HepG2 (cell line): ENCODE data around the gene ATP9A. TPM values are rescaled to one million over a fixed set of nuclear protein-coding genes. Genes with fewer than 3 reads are reported as not detected.

Source experiments
- CTCF ChIP-seq: sonication (generic); formaldehyde crosslinking; IDR thresholded peaks from 2 replicates; pipeline ENCODE4 v1.5.0; 2020; ENCODE audit warnings: mild to moderate bottlenecking, missing genetic modification reagents, moderate library complexity
- EP300 ChIP-seq, 3 experiments: sonication (generic) in 1 of 3; formaldehyde crosslinking in 1 of 3; IDR thresholded peaks; 2 replicates each; pipeline versions ENCODE4 v1.5.1 to v1.6.1; 2011 to 2020; ENCODE audit warnings: low read depth in 2 of 3, low read length in 2 of 3, borderline replicate concordance in 1 of 3, improper control_type of control experiment in 1 of 3, mild to moderate bottlenecking in 1 of 3, missing genetic modification reagents in 1 of 3, moderate library complexity in 1 of 3
- FOXP4 ChIP-seq: sonication (generic); formaldehyde crosslinking; IDR thresholded peaks from 2 replicates; pipeline ENCODE4 v1.4.0; 2020; ENCODE audit warnings: missing genetic modification reagents
- KDM3A ChIP-seq: IDR thresholded peaks from 2 replicates; pipeline ENCODE4 v1.6.1; 2018; ENCODE audit warnings: low read depth, missing compliant biosample characterization
- NRL ChIP-seq: sonication (generic); formaldehyde crosslinking; IDR thresholded peaks from 2 replicates; pipeline ENCODE4 v1.5.0; 2020; ENCODE audit warnings: missing genetic modification reagents, mild to moderate bottlenecking, moderate library complexity, borderline replicate concordance
- PAF1 ChIP-seq: IDR thresholded peaks from 2 replicates; pipeline ENCODE4 v1.6.1; 2016; ENCODE audit warnings: missing genetic modification reagents, missing compliant biosample characterization
- SIN3A ChIP-seq: IDR thresholded peaks from 2 replicates; pipeline ENCODE4 v1.6.1; 2011; ENCODE audit warnings: low read depth, mild to moderate bottlenecking, control low read depth, low read length, borderline replicate concordance
- U2AF2 ChIP-seq: fragments of 200-400 bp; formaldehyde crosslinking; IDR thresholded peaks from 2 replicates; pipeline ENCODE4 v1.6.1; 2017; ENCODE audit warnings: low read depth, mild to moderate bottlenecking, low read length
- ZEB1 ChIP-seq: IDR thresholded peaks from 2 replicates; pipeline ENCODE4 v1.6.1; 2012; ENCODE audit warnings: mild to moderate bottlenecking, low read depth, inconsistent platforms; ENCODE audit not compliant: insufficient replicate concordance
- ZKSCAN1 ChIP-seq: fragments of 150-350 bp; IDR thresholded peaks from 2 replicates; pipeline ENCODE4 v1.6.1; 2014; ENCODE audit warnings: low read length
- ZNF543 ChIP-seq: sonication (generic); formaldehyde crosslinking; IDR thresholded peaks from 2 replicates; pipeline ENCODE4 v1.4.0; 2020; ENCODE audit warnings: mild to moderate bottlenecking, missing genetic modification reagents
- ZNF609 ChIP-seq: sonication (generic); formaldehyde crosslinking; IDR thresholded peaks from 2 replicates; pipeline ENCODE4 v1.4.0; 2020; ENCODE audit warnings: mild to moderate bottlenecking, missing genetic modification reagents, borderline replicate concordance
- ZNF839 ChIP-seq: sonication (generic); formaldehyde crosslinking; IDR thresholded peaks from 2 replicates; pipeline ENCODE4 v1.4.0; 2020; ENCODE audit warnings: missing genetic modification reagents, mild to moderate bottlenecking, borderline replicate concordance
- polyA plus RNA-seq, 8 experiments: library from polyadenylated mRNA; depleted of rRNA in 3 of 8; stranded (reverse) in 7 of 8; unstranded in 1 of 8; fragments of >200 nt; fragmentation: Illumina TruSeq in 4 of 8; extraction: Trizol in 4 of 8; gene quantifications; 2 replicates each; pipeline versions ENCODE4 v1.2.1 to v1.2.3, GENCODE V29; 2011 to 2016; ENCODE audit warnings: low read depth in 4 of 8, missing spikeins in 1 of 8, mixed read lengths in 1 of 8; ENCODE audit not compliant: insufficient read depth in 1 of 8
- total RNA-seq, 5 experiments: library from RNA; depleted of rRNA; stranded (reverse); fragments of >200 nt; fragmentation: Illumina TruSeq; extraction: Trizol; gene quantifications; 2 replicates each; pipeline ENCODE4 v1.2.3, GENCODE V29; 2016; ENCODE audit warnings: low read depth in 1 of 5
- TF ChIP-seq, protein P1 (sequence below): sonication (generic); formaldehyde crosslinking; IDR thresholded peaks from 2 replicates; pipeline ENCODE4 v1.4.0; 2020; ENCODE audit warnings: low read depth, mild to moderate bottlenecking, missing genetic modification reagents
- TF ChIP-seq, protein P2 (sequence below): sonication (generic); formaldehyde crosslinking; IDR thresholded peaks from 2 replicates; pipeline ENCODE4 v1.8.0; 2022; ENCODE audit warnings: low read depth, missing genetic modification reagents
- TF ChIP-seq, protein P3 (sequence below): sonication (generic); formaldehyde crosslinking; IDR thresholded peaks from 2 replicates; pipeline ENCODE4 v1.4.0; 2020; ENCODE audit warnings: mild to moderate bottlenecking, missing genetic modification reagents, borderline replicate concordance

ATP9A gene
- total and polyA plus RNA-seq, 2 of the 13 experiments (the other 11 are each of a cell fraction or from before 2014, with no cell fraction given): 11.8 to 18.5 TPM

DNA sequence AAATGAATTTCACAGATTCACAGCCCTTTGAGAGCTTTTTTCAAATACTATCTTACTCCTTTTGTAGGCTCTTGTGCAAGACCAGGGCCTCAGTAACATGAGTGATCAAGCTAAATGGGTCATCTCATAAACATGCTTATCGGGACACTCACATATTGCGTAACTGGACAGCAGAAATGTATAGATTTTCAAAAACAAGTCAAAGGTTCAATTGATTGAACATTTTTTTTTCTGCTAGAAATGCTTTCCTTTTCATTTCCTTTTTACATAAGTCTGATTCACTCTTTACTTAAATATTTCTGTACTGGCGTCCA, 42.8 kb upstream of the ATP9A start (continued):
- TF ChIP-seq CTCF (no peak), KDM3A (CRISPR knock-in tag) (peak; percentile 60; the same call in 1 of the 2 replicates), EP300 (IDR thresholded peaks at IDR 0.05; ENCODE audit: low read depth in 2 of 2, low read length in 2 of 2) (peak; percentile 79 to 93; a peak in 3 of 4 replicates), EP300 (CRISPR knock-in tag; IDR thresholded peaks at IDR 0.05; ENCODE audit: borderline replicate concordance) (peak; percentile 37; the same call in 1 of the 2 replicates), U2AF2 (no peak), NRL (CRISPR knock-in tag) (no peak), PAF1 (no peak), ZKSCAN1 (no peak), ZNF839 (CRISPR knock-in tag) (no peak), SIN3A (no peak), ZEB1 (no peak), ZNF609 (CRISPR knock-in tag) (peak; percentile 83; the same call in 1 of the 2 replicates), ZNF543 (CRISPR knock-in tag) (peak; percentile 69; the same call in 1 of the 2 replicates), FOXP4 (CRISPR knock-in tag) (peak; percentile 91)
- TF ChIP-seq, protein P1, sequence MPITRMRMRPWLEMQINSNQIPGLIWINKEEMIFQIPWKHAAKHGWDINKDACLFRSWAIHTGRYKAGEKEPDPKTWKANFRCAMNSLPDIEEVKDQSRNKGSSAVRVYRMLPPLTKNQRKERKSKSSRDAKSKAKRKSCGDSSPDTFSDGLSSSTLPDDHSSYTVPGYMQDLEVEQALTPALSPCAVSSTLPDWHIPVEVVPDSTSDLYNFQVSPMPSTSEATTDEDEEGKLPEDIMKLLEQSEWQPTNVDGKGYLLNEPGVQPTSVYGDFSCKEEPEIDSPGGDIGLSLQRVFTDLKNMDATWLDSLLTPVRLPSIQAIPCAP (CRISPR knock-in tag): no peak
- TF ChIP-seq, protein P2, sequence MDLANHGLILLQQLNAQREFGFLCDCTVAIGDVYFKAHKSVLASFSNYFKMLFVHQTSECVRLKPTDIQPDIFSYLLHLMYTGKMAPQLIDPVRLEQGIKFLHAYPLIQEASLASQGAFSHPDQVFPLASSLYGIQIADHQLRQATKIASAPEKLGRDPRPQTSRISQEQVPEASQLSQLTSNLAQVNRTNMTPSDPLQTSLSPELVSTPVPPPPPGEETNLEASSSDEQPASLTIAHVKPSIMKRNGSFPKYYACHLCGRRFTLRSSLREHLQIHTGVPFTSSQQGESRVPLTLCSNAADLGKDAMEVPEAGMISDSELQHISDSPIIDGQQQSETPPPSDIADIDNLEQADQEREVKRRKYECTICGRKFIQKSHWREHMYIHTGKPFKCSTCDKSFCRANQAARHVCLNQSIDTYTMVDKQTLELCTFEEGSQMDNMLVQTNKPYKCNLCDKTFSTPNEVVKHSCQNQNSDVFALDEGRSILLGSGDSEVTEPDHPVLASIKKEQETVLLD (CRISPR knock-in tag): no peak
- TF ChIP-seq, protein P3, sequence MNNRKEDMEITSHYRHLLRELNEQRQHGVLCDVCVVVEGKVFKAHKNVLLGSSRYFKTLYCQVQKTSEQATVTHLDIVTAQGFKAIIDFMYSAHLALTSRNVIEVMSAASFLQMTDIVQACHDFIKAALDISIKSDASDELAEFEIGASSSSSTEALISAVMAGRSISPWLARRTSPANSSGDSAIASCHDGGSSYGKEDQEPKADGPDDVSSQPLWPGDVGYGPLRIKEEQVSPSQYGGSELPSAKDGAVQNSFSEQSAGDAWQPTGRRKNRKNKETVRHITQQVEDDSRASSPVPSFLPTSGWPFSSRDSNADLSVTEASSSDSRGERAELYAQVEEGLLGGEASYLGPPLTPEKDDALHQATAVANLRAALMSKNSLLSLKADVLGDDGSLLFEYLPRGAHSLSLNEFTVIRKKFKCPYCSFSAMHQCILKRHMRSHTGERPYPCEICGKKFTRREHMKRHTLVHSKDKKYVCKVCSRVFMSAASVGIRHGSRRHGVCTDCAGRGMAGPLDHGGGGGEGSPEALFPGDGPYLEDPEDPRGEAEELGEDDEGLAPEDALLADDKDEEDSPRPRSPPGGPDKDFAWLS (CRISPR knock-in tag): no peak
